NCI-H1417 (cell line): Measurements from ENCODE around the gene STYXL2.
A peak's percentile ranks its signal among the peaks of the same experiment; 100 is the strongest.

Source experiments
- DNase-seq, 3 experiments: peaks; one replicate each; lab custom pipeline; 2025; lab: John Stamatoyannopoulos, UW

The STYXL2 gene

DNA sequence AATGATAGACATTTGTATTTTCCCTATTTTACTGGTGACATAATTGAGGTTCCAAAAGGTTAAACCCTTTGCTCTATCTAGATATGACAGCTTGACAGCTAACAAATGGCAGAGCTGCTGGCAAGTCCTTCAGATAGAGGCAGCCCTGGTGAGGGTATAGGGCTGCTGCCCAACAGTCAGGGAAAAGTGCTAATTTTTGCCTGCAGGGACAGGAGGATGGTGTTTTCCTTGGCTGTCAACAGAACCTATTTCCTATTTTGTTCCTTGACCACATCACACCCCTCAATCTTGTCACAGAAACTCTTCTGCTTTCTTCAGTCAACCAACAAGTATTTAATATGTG is 16.0 kb upstream of the STYXL2 start:
- no peak for DNase-seq

- peak in 2 of 3 experiments; percentile 35 to 64 for DNase-seq
Measured at GRCh38 chr1:167081594-167082156, 12.2 kb upstream of the STYXL2 start.

- DNase-seq = no peak
Measured at GRCh38 chr1:167082511-167083027, 11.3 kb upstream of the STYXL2 start.

GRCh38 chr1:167083066-167083665 is 10.7 kb upstream of the STYXL2 start:
- peak in 2 of 3 experiments; percentile 32 to 61 for DNase-seq

DNA sequence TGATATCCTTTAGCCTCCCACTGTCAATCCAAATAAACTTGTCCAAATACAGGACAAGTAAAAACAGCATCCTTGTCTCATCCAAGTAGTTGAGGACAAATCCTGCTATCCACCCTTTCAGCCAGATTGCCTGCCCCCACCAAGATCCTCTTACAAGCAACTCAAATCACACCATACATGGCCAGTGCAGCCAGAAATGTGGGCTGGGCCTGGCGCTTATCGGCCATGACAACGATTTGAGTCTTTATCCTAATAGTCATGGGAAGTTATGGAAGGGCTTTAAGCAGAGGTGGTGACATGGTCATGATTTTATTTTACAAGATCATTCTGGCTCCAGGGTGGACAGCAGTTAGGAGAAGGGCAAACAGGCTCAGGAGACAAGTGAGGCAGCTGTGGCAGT is 10.0 kb upstream of the STYXL2 start:
- DNase-seq = no peak

DNA sequence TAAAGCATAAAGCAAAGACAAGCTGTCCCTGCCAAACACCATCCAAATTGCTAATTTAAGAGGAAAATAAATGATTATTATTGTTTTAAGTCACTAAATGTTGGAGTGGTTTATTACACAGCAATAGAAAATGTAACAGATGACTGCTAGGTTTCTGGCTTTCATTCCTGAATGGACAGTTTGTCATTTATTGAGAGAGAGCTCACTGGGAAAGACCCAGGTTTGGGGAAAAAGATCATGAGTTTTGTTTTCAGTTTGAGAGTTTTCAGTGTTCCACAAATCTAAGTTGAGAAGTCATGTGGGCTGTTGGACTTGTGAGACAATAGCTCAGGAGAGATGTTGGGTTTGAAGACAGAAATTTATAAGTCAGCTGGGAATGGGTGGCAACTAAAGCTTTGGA is 9.1 kb upstream of the STYXL2 start:
- no peak for DNase-seq

- DNase-seq = no peak
Measured at GRCh38 chr1:167086033-167086432, 7.8 kb upstream of the STYXL2 start.

DNA sequence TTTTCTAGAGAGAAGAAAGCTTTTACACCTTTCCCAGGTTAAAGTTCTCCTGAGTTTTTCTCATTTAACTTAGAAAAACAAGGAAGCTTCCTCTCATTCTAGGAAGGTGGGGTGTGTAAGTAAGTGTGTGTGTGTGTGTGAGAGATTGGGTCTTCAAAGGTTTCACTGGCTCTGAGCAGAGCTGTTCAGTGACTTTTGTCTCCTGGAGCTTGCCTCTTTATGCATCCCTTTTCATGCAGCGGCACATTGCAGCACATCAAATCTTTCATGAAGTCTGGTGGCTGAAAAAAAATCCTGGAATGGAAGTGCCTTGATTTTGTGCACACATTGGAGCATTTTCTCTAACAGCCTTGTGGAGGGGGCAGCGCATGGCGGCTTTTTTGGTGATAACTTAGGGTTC is 7.1 kb upstream of the STYXL2 start:
- DNase-seq = no peak

- DNase-seq = no peak
Measured at GRCh38 chr1:167088746-167089417, 5.0 kb upstream of the STYXL2 start.

DNA sequence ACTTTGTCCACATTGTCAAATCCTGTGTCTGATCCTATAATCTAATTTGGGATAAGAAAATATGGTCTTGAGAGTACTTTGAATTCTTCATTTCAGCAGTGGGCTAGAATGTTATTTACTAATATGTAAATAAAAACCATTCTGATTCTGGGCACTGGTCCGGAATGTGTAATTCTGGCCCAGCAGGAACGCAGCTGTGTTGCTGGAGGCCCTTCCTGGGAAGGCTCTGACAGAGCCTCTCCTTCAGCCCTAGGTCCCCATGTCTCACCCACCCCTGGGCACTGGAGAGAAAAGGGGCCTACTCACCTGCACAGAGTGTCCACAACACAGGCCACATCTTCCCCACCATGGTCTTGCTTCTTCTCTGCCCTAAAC is 3.9 kb upstream of the STYXL2 start:
- no peak for DNase-seq

GRCh38 chr1:167090314-167090942 is 3.4 kb upstream of the STYXL2 start, which contains the start of gene GPA33:
TSS of gene GPA33 (minus strand) at chr1:167090377. CDS start at chr1:167090287, 90 bp downstream.
- DNase-seq = peak in 1 of 3 experiments; percentile 47

GRCh38 chr1:167092653-167093052 is 1.2 kb upstream of the STYXL2 start:
- no peak for DNase-seq

DNA sequence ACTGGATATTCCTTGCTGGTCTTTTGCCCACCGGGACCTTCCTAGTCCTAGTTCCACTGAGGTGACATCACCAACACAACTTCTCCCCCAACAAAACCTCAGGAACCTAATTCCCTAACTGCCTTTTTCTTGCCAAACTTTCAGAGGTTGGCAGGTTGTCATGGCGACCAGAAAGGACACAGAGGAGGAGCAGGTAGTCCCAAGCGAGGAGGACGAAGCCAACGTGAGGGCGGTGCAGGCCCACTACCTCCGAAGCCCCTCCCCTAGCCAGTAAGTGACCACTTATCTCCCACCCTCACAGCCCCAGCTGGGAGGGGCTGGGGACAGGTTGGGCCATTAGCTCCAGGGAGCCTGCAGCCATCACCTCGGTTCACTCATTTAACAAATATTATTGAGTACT is 815 bp downstream of the STYXL2 start:
- no peak for DNase-seq

DNA sequence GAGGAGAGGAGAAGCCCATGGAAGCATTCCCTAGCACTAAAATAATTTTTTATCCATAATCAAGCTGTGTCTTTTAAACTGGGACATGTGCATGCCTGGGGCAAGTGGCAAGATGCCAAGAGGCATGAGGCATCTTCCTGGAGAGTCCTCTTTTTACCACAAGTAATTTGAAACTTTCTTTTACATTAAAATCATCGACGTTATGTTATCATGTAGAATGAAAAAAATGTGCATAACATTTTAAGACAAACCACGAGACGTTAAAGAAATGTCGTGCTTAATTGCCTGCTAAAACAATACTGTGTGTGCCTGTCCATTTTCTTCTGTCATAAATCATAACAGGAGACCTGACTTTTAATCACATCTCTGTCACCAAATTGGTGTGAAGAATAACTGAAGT is 1.5 kb downstream of the STYXL2 start:
- peak in 1 of 3 experiments; percentile 28 for DNase-seq

GRCh38 chr1:167099851-167100250 is 6.0 kb downstream of the STYXL2 start:
- DNase-seq = no peak

GRCh38 chr1:167100730-167101129 is 6.9 kb downstream of the STYXL2 start:
- DNase-seq = no peak

DNA sequence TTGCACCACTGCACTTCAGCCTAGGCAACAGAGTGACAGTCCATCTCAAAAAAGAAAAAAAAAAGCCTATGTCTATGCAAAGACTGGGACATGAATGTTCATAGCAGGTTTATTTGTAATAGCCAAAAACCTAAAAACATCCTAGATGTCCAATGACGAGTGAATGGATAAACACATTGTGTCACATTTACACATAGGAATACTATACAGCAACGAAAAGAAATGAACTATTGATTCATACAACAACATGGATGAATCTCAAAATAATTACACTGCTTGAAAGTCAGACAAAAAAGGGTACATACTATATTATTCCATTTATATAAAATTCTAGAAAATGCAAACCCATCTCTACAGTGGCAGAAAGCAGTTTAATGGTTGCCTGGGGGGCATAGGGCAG is 7.9 kb downstream of the STYXL2 start:
- DNase-seq = no peak

DNA sequence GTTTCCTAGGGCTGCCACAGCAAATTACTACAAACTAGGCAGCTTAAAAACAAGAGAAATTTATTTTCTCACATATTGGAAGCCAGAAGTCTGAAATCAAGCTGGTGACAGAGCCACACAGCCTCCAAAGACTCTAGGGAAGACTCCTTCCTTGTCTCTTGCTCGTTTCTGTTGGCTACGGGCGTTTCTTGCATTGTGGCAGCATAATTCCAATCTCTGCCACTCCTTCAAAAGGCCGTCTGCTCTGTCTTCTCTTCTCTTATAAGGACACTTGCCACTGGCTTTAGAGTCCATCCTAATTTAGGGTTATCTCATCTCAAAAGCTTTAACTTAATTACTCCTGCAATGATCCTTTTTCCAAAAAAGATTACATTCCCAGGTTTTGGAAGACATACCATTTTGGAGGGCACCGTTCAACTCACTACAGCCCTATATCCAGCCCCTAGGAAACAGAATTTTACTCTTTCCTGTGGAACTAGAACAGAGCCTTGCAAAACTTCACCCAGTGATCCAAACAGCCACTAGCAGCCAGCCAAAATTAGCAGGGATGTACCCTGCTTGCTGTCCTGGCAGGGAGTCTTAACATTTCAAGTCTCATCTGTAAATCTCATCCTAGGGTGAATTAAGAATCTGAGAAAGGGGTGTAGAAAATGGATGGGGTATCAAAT is 9.2 kb downstream of the STYXL2 start:
- DNase-seq = no peak

DNA sequence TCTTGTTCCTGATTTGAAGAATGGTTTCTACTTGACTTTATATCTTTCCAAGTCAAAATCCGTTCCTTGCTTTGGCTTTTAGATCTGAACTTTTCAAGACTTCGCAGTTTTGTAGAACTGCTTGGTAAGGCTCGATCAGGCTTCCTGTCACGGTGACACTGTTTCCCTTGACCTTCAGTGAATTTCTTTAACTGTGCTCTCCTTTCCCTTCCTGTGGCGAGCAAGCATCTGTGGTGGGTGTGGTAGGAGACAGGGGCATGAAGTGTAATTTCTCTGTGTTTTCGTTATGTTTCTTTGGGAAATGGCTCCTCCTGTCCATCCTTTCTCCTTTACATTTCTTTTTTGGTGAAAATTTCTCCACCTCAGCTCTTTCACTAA is 10.4 kb downstream of the STYXL2 start:
- DNase-seq = no peak

DNA sequence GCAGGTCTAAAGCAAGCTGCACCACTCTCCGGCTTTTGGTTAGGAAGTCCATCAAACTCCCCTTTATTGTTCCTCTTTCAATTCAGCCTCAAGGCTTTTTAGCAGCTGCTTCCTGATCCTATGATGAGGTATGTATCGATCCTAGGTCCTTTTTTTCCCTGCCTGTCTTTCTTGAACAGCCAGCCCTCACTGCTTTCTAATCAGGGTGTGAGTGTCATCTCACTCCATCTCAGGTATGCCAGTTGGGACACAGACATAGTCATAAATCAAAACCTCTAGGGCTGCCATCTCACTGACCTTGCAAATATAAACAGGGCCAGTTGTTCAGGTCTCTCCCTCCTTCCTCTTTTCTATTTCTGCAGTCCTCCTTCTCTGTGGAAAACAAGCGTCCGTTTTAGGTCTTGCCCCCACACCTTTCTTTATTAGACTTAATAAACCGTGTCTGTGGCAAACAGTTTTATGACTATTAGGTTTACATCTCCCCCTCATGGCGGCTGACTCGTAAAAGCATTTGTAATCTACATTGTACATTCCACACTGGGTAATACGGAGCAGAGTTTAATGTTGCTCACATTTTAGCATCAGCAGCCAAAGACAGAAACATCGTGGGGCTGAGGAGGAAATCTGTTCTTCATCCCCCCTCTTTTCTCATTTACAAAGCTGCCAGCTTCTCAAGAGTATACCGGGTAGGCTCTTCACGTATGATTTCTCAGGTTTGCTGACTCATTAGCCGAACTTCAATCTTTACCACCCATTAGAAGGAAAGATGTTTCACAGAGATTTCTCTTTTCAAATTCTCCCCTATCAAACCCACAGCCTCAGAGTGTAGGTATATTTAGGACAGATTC is 11.6 kb downstream of the STYXL2 start:
- peak; percentile 44 to 89 (median 77) for DNase-seq

GRCh38 chr1:167106119-167106461 is 12.2 kb downstream of the STYXL2 start:
- DNase-seq = peak in 2 of 3 experiments; percentile 34 to 38

GRCh38 chr1:167107456-167107855 is 13.6 kb downstream of the STYXL2 start:
- no peak for DNase-seq
